ENCODE results near the gene SPOCK1.

SPOCK1 gene

DNA sequence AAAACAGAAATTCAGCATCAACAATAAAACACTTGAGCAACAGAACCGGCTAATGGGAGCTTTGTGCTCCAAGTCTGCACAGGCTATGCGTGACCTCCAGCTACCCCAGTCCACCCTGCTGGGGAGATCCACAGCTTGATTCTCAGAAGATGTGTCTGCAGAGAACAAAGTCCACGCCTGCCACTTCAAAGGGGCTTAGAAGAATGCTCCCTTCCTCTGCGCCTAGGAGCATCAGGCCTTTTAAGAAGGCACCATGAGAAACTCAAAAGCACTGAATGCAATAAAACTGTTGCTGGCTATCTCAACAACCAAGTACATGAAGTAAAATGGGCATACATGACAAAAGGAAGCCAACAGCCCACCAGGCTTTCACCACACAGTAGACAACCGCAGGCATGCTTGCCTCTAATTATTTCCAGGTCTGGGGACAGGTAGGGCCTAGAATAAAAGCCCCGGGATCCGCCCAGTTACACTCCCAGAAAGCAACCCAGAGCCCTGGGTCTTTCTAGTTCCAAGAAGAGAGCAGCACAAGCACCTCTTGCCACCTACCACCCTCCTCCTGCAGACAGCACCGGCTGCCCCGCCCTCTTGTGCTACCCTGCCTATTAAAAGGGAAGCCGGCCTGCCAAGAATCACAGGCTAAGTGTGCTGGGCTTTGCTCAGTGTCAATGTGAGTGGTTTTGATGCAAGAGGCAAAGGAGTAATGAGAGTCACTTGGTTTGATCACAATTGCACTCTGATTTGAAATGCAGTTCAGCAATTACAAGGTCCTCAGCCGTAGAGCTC is 123.2 kb downstream of the SPOCK1 start:
- Mint-ChIP-seq H3K27me3 (no peaks in the 10 kb centered on the region), H3K27ac (no peak overlapping the region), H3K9me3 (peaks cover 4% of the 10 kb centered on the region), H3K4me3 (no peak overlapping the region), H3K36me3 (no peaks in the 10 kb centered on the region), H3K4me1 (no peaks in the 10 kb centered on the region)
- ATAC-seq, result no peak

DNA sequence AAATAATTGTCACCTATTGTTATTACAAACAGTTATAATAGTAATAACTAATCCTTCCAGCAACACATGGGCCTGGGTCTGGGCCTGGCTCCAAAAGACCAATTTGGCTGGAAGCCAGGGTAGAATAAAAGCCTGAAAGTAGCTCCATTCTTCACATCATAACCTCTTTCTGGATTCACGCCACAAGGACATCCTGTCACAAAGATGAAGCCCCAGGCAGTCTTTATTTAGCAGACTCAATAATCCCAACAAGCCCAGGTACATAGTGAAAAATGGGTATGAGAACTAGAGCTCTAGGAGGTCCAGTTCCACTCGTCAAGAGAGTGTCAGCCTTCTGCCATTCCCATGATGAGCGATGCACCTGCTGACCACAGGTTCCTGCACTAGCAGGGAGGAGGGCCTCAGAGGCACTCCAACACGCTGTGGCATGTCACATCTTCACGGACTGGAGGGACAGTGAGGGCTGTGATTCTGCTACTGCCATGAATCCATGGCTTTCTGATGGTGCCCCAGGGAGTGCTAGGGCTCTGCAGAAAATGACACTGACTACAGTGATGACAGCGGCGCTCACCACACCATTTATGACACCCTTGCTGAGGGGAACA is 124.9 kb downstream of the SPOCK1 start:
- Mint-ChIP-seq H3K4me3 (no peak overlapping the region), H3K36me3 (no peaks in the 10 kb centered on the region), H3K9me3 (no peaks in the 10 kb centered on the region), H3K27me3 (no peaks in the 10 kb centered on the region), H3K27ac (no peak overlapping the region), H3K4me1 (no peaks in the 10 kb centered on the region)
- ATAC-seq, result no peak

DNA sequence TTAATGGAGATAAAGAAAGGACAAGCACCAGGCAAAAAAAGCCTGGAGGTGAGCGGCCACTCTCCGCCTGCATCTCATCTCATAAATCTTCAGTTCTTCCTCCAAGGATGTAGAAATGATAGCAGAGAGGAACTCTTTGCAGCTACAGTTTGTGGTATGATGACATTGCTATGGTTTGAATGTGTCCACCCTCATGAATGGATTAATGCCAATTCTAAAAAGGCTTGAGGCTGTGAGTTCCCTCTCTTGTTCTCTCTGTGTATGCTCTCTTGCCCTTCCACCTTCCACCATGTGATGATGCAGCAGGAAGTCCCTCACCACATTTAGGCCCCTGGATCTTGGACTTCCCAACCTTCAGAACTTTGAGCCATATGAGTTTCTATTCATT is 126.4 kb downstream of the SPOCK1 start:
- H3K27me3 Mint-ChIP-seq, result no peaks in the 10 kb centered on the region
- ATAC-seq, result no peak
- H3K36me3 Mint-ChIP-seq, result no peaks in the 10 kb centered on the region
- H3K27ac Mint-ChIP-seq, result no peak overlapping the region
- H3K9me3 Mint-ChIP-seq, result no peaks in the 10 kb centered on the region
- no peak overlapping the region for H3K4me3 Mint-ChIP-seq
- H3K4me1 Mint-ChIP-seq, result no peaks in the 10 kb centered on the region

DNA sequence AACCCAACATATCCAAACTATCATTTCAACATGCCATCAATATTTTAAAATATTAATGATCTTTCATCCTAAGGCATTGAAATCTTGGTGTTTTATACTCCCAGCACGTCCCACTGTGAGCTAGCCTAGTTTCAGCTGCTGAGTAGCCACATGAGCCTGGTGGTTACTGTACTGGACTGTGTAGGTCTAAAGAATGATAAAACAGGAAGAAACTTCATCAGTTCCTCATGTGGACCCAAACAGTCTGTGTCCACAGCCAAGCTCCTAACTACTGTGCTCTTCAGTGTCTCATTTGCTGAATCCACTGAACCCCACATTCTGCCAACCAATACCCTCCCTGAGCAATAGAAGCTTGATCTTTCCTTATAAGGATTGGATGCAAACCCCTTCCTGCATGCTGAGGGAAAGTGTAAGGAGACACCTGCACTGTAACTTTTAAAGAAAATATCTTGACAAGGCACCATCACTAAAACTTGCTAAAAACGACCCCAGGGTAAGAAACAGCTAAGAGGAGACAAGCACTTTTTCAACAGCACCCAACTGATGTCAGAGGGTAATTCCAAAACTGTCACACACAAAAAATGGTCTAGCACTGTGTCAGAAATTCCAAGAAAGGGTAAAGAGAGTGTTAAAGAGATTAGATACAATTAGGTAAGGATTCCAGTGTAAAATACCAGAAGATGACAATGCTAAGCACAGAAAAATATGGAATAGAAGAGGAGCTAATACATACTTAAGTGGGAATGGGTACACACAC is 126.9 kb downstream of the SPOCK1 start:
- H3K4me1 Mint-ChIP-seq, result no peaks in the 10 kb centered on the region
- H3K9me3 Mint-ChIP-seq, result no peaks in the 10 kb centered on the region
- ATAC-seq, result no peak
- no peak overlapping the region for H3K4me3 Mint-ChIP-seq
- H3K27me3 Mint-ChIP-seq, result no peaks in the 10 kb centered on the region
- no peak overlapping the region for H3K27ac Mint-ChIP-seq
- H3K36me3 Mint-ChIP-seq, result no peaks in the 10 kb centered on the region

DNA sequence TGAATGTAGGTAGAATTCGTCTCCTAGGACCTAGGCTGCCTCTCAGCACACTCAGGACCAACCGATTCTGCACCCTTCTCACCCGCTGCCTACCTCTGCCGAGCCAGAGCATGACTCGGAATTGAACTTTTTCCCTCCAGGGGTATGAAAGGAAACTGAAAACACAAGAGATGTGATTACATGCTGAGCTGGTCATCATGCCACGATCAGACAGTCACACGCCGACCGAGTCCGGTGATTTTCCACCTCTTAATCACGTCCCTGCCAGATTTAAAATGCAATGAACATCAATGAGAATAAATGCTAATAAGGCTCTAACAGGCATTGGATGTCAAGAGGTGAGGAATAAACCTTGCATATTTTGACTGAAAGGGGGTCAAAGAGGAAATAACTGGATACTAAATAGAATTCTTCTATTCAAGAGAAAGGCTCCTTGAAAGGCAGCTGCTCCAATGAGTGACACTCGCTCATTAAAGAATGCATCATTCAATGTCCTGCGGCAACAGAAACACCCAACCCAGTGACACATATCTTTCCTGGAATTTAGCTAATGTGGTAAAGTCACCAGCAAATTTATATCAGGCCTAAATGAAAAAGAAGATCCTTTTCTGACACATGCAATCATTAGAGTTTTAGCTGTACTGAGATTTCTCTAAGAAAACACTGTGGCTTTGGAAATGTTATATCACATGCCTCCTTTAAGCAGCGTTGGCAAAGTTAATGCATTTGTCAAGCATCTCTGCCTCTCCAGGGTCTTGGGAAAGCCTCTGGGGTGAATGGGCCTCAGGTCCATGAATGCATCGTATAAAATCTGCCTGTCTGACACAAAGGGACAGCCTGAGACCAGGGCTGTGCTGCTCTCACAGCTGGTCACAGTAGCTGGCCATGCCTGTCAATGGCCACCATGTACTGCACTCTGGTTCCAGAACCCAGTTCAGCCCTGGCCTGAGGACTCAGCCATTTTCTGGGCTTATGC is 128.7 kb downstream of the SPOCK1 start:
- no peak overlapping the region for H3K4me3 Mint-ChIP-seq

DNA sequence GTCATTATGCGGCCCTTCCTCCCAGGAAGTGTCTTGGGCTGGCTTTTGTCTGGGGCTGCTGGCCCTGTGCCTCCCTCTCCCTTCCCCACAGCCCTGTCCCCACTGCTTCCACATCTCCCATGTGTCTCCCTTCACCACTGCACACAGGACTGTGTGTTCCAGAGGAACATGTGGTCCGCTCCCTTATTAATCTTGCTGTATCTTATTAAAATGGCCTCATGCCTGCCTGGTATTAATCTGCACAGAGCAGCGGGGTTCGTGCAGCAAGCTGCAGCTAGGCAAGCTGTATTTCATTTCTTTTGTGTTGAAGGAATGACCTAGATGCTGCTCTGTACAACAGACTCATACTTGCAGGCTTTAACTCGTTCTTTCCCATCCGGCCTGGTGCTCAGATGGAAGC is 130.5 kb downstream of the SPOCK1 start:
- H3K9me3 Mint-ChIP-seq, result no peaks in the 10 kb centered on the region
- H3K27me3 Mint-ChIP-seq, result no peaks in the 10 kb centered on the region
- H3K27ac Mint-ChIP-seq, result no peak overlapping the region
- no peaks in the 10 kb centered on the region for H3K4me1 Mint-ChIP-seq
- ATAC-seq, result no peak
- no peak overlapping the region for H3K4me3 Mint-ChIP-seq
- no peaks in the 10 kb centered on the region for H3K36me3 Mint-ChIP-seq

More for the DNA sequence above, 128.7 kb downstream of the SPOCK1 start:
- Mint-ChIP-seq H3K36me3 (no peaks in the 10 kb centered on the region), H3K4me1 (no peaks in the 10 kb centered on the region), H3K9me3 (no peaks in the 10 kb centered on the region), H3K27me3 (no peaks in the 10 kb centered on the region), H3K27ac (no peak overlapping the region)
- ATAC-seq, result no peak

DNA sequence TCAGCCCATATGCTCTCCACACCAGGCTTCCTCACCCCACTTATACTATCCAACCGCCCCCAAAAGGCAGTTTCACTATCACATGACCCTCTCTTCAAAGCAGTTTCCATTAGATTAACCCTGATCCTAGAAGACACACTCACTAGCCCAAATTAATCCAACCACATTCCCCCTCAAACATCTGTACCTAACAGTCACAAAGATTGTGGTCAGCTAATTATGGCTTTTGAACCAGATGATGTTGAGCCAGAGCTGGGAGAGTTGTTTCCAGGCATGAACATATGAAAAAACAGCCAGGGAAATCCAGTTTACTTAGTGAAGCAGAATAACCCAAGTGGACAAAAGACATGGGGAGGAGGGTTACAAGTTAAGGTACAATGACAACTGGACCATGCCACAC is 131.2 kb downstream of the SPOCK1 start:
- Mint-ChIP-seq H3K27me3 (no peaks in the 10 kb centered on the region), H3K4me1 (no peaks in the 10 kb centered on the region), H3K27ac (no peak overlapping the region), H3K36me3 (no peaks in the 10 kb centered on the region), H3K4me3 (no peak overlapping the region), H3K9me3 (no peaks in the 10 kb centered on the region)
- ATAC-seq, result no peak

DNA sequence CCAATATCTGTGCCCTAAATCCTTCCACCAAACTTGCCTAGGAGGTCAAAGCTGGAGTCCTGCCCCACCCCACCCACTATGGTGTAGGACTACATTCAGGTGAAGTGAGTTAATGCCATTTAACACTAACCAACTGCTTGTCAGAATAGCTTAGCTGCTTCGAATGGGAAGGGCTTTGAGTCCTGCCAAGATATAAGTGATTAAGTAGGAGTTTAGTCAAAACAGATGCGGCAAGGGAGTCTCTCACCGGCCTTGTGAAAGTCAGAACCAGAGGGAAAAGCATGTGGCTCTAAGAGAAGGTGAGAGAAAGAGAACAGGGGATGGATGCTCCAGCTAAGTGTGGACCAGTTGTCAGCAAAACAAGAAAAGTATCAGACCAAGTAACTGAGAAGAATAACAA is 132.6 kb downstream of the SPOCK1 start:
- ATAC-seq, result no peak
- Mint-ChIP-seq H3K9me3 (no peaks in the 10 kb centered on the region), H3K27me3 (no peaks in the 10 kb centered on the region), H3K4me1 (no peaks in the 10 kb centered on the region), H3K4me3 (no peak overlapping the region), H3K36me3 (no peaks in the 10 kb centered on the region), H3K27ac (no peak overlapping the region)

DNA sequence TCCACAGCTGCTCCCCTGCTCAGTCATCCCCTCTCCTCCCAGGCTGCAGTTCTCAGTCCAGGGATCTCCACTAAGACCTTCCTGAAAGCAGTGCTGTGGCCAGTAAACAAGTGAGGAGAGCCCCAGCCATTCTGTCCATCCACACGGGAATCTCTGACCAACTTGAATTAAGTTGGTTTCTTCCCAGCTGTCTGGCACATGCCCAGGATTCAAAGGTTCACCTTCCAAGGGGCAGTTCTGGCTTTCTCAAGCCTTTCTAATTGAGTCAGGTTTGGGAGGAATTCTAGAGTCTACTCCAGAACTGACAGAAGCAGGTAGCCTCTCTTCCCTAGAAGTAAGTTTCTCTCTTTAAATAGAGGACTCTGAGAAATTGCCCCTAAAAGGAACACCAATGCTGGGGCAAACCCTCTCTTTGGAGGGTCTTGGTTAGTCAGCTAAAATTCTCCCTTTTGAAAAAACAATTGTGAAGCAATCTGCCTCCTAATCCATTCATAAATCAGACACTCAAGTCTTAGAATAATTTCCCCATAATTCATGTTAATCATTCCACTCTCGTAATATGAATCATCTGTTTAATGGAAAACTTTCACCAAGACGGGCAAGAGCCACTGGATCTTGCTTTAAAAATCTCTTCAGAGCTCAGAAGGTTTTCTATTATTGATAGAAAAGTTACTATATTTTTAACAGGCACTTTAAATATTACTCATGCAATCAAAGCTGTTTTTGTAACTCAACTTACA is 133.8 kb downstream of the SPOCK1 start:
- H3K4me1 Mint-ChIP-seq, result no peaks in the 10 kb centered on the region
- no peaks in the 10 kb centered on the region for H3K27me3 Mint-ChIP-seq
- H3K27ac Mint-ChIP-seq, result no peak overlapping the region

DNA sequence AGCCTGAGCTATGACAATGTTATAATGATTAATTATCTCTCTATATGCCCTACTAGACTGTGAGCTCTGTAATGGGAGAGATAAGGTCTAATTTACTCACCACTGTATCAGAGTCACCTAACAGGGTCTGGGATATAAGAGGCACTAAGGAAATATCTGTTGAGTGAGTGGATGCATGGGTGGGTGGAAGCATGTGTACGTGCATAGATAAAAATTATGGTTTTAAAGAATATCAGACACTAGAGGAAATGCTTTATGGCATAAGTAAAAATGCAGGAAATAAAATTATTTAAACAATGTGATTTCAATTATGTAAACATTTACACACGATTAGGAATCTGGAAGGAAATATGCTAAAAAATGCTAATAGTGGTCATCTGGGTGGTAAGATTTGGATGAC is 137.8 kb downstream of the SPOCK1 start:
- Mint-ChIP-seq H3K4me3 (no peak overlapping the region), H3K27me3 (no peaks in the 10 kb centered on the region), H3K27ac (no peak overlapping the region), H3K36me3 (no peaks in the 10 kb centered on the region), H3K4me1 (no peaks in the 10 kb centered on the region), H3K9me3 (peaks cover 2% of the 10 kb centered on the region)
- ATAC-seq, result no peak

More for the DNA sequence above, 133.8 kb downstream of the SPOCK1 start:
- ATAC-seq, result no peak
- no peaks in the 10 kb centered on the region for H3K9me3 Mint-ChIP-seq
- H3K36me3 Mint-ChIP-seq, result no peaks in the 10 kb centered on the region
- no peak overlapping the region for H3K4me3 Mint-ChIP-seq

DNA sequence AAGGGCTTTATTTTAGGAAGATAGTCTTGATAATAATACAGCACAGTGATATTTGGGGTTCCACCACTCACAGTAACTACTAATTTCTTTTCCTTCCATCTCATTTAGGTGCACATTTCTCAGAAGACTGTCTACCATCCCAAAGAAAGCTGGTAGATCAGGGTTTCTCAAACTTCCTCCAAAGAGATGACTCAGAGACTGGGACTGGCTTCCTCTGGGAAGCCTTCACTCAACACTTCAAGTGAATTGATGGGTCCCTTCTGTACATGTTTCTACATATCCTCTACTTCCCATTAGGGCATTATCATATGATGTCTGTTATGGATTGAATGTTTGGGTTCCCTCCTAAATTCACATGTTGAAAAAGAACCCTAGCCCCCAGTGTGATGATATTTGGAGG is 138.5 kb downstream of the SPOCK1 start:
- Mint-ChIP-seq H3K27ac (no peak overlapping the region), H3K36me3 (no peaks in the 10 kb centered on the region), H3K27me3 (no peaks in the 10 kb centered on the region), H3K4me3 (no peak overlapping the region), H3K4me1 (no peaks in the 10 kb centered on the region), H3K9me3 (peaks cover 2% of the 10 kb centered on the region)
- no peak for ATAC-seq

DNA sequence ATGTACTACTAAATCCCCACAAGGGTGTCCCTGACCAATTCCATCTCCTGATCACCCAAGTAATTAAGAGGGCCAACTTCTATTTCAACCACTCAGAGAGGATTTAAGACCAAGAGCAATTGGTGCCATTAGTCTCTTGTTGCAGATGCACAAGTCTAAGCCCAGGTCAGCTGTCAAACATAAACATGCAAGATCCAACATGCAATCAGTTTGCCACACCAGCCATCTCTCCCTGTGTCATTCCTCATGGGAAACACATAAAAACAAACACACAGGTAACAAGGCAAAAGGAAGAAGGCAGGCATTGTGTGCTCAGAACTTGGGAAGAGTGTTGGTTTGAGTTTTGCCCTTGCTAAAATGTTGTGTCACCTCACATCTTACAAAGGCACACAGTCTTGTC is 139.2 kb downstream of the SPOCK1 start:
- Mint-ChIP-seq H3K27ac (no peak overlapping the region), H3K9me3 (peaks cover 2% of the 10 kb centered on the region), H3K4me3 (no peak overlapping the region), H3K36me3 (no peaks in the 10 kb centered on the region), H3K27me3 (no peaks in the 10 kb centered on the region), H3K4me1 (no peaks in the 10 kb centered on the region)
- ATAC-seq, result no peak

DNA sequence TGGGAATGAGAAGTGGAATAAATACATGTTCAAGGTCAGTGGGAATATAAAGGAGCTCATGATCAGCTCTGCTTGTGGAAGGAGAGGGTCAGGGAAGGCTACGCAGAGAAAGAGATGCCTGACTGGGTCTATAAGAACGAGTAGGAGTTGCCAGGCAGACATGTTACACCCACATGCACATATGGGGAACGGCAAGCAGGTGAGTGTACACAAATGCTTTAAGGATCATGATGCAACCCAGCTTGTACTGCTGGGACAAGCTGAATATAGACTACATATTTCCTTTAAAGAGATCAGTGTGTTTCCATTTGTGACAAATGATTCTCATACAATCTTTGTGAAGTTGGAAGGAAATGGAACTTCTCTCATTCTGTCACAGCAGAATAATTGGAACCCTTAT is 141.7 kb downstream of the SPOCK1 start:
- Mint-ChIP-seq H3K9me3 (peaks cover 2% of the 10 kb centered on the region), H3K27me3 (no peaks in the 10 kb centered on the region), H3K36me3 (no peaks in the 10 kb centered on the region), H3K4me3 (no peak overlapping the region), H3K27ac (no peak overlapping the region), H3K4me1 (no peaks in the 10 kb centered on the region)
- ATAC-seq, result no peak

DNA sequence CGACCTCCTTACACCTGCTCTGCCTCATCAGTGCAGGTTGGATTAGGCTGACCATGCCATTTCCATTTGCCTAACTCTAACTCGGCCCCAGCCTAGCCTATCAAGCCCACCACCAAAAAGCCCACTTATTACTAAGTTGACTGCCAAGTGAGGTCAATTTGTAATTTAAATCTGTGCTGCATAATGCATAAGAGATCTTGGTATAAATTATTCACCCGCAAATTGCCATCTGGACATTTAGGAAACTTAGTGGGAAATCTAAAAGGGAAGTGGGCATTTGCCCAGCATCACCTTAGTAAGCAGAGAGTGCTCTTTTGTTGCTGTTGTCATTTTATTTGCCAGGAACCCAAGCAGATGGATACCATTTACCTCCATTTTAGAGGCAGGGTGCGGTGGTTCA is 143.0 kb downstream of the SPOCK1 start:
- Mint-ChIP-seq H3K36me3 (no peaks in the 10 kb centered on the region), H3K27ac (no peak overlapping the region), H3K4me3 (no peak overlapping the region)

More for the DNA sequence above, 143.0 kb downstream of the SPOCK1 start:
- no peak for ATAC-seq
- no peaks in the 10 kb centered on the region for H3K27me3 Mint-ChIP-seq
- H3K4me1 Mint-ChIP-seq, result no peaks in the 10 kb centered on the region
- peaks cover 2% of the 10 kb centered on the region for H3K9me3 Mint-ChIP-seq
